HCT116 (cell line): ENCODE measurements around the gene CYP2U1. TPM values are rescaled to one million over a fixed set of nuclear protein-coding genes. Genes with fewer than 3 reads are reported as not detected.
"Not testable (repeated sequence)": the region's sequence is repeated elsewhere in the genome, so short reads cannot be mapped to it uniquely, and the experiment has no call there.

Source experiments
- ATAC-seq: fragments of 200-7000 bp; cut with Tn5 transposase; 2 replicates; pipeline ENCODE4 v1.9.1; 2020; ENCODE audit warnings: mild to moderate bottlenecking, moderate library complexity
- BruUV-seq: library from RNA; stranded (reverse); fragments of 400-500 nt; replicated peaks from 2 replicates; lab custom pipeline; 2021; lab: Mats Ljungman, UMichigan
- CTCF ChIA-PET: fragments of 300-600 bp; sonication (Branson Sonifier 250); formaldehyde crosslinking; loops from one replicate; lab custom pipeline; 2021; ENCODE audit warnings: antibody characterized with exemption; lab: Charles Lee
- POLR2A ChIA-PET: fragments of 300-600, 350-600 bp; sonication (Branson Sonifier 250); formaldehyde crosslinking; loops from one replicate; lab custom pipeline; 2021; ENCODE audit warnings: antibody characterized with exemption; lab: Charles Lee
- RAD21 ChIA-PET, 2 experiments: fragments of 300-600 bp; sonication (Branson Sonifier 250); formaldehyde crosslinking; loops; one replicate each; lab custom pipeline; 2023; ENCODE audit warnings: low total read pairs in 2 of 2; ENCODE audit not compliant: uncharacterized antibody in 2 of 2, unreplicated experiment in 2 of 2, low non-redundant PET in 1 of 2; lab: Charles Lee
- DNase-seq: peaks from one replicate; pipeline ENCODE4 v3.0.0-alpha.2; 2010; ENCODE audit warnings: low read depth, low spot score
- H2AFZ ChIP-seq: fragments of 200-600 bp; shearing (Covaris generic), sonication (generic); 2 replicates; pipeline ENCODE4 v1.6.1; 2017; ENCODE audit warnings: low read depth, mixed run types, mixed read lengths, antibody characterized with exemption, low read length; ENCODE audit not compliant: poor library complexity, severe bottlenecking
- H3K27ac ChIP-seq: 2 replicates; pipeline ENCODE4 v1.5.1; 2012; ENCODE audit warnings: low read depth, low read length
- H3K27me3 ChIP-seq: fragments of 200-600 bp; sonication (generic); 2 replicates; pipeline ENCODE4 v1.6.1; 2016; ENCODE audit warnings: mixed run types, low read length, mixed read lengths; ENCODE audit not compliant: insufficient read depth
- H3K36me3 ChIP-seq, 2 experiments: fragments of 200-500 bp in 1 of 2; fragments of 200-600 bp in 1 of 2; sonication (Bioruptor generic) in 1 of 2; sonication (generic) in 1 of 2; 2 replicates each; pipeline versions ENCODE4 v1.5.1 to v1.6.1; 2014 to 2016; ENCODE audit warnings: low read length in 2 of 2, inconsistent platforms in 1 of 2, mixed read lengths in 1 of 2, mixed run types in 1 of 2; ENCODE audit not compliant: insufficient read depth in 2 of 2, control insufficient read depth in 1 of 2
- H3K4me1 ChIP-seq, 2 experiments: fragments of 200-600 bp in 1 of 2; sonication (generic) in 1 of 2; 2 replicates each; pipeline versions ENCODE4 v1.5.1 to v1.6.1; 2012 to 2017; ENCODE audit warnings: low read length in 2 of 2, inconsistent platforms in 1 of 2, mild to moderate bottlenecking in 1 of 2, mixed read lengths in 1 of 2, mixed run types in 1 of 2, moderate library complexity in 1 of 2; ENCODE audit not compliant: insufficient read depth in 2 of 2, control insufficient read depth in 1 of 2
- H3K4me2 ChIP-seq: fragments of 200-600 bp; sonication (generic); 2 replicates; pipeline ENCODE4 v1.6.1; 2017; ENCODE audit warnings: mixed run types, low read length, mixed read lengths
- H3K4me3 ChIP-seq, 2 experiments: fragments of 200-600 bp in 1 of 2; sonication (generic) in 1 of 2; replicated peaks in 1 of 2; 2 replicates each; pipeline ENCODE4 v1.5.1; 2011 to 2016; ENCODE audit warnings: low read length in 2 of 2, control low read depth in 1 of 2, low read depth in 1 of 2, mild to moderate bottlenecking in 1 of 2, mixed read lengths in 1 of 2, mixed run types in 1 of 2
- H3K79me2 ChIP-seq: fragments of 200-600 bp; sonication (generic); 2 replicates; pipeline ENCODE4 v1.6.1; 2017; ENCODE audit warnings: mild to moderate bottlenecking, mixed run types, low read length, moderate library complexity, mixed read lengths; ENCODE audit not compliant: insufficient read depth
- H3K9ac ChIP-seq: fragments of 200-600 bp; sonication (generic); 2 replicates; pipeline ENCODE4 v1.6.1; 2016; ENCODE audit warnings: low read length, mixed read lengths
- H3K9me2 ChIP-seq: fragments of 200-600 bp; sonication (generic), shearing (Covaris generic); 2 replicates; pipeline ENCODE4 v1.6.1; 2017; ENCODE audit warnings: mixed run types, mild to moderate bottlenecking, moderate library complexity; ENCODE audit not compliant: insufficient read depth
- H3K9me3 ChIP-seq, 2 experiments: fragments of 200-500 bp in 1 of 2; fragments of 200-600 bp in 1 of 2; sonication (Bioruptor generic) in 1 of 2; sonication (generic) in 1 of 2; 2 replicates each; pipeline ENCODE4 v1.6.1; 2014 to 2017; ENCODE audit warnings: low read length in 2 of 2, mixed read lengths in 2 of 2, inconsistent platforms in 1 of 2, low read depth in 1 of 2, mild to moderate bottlenecking in 1 of 2, mixed run types in 1 of 2, moderate library complexity in 1 of 2; ENCODE audit not compliant: control insufficient read depth in 1 of 2, insufficient read depth in 1 of 2
- H4K20me1 ChIP-seq: fragments of 200-600 bp; sonication (generic), shearing (Covaris generic); 2 replicates; pipeline ENCODE4 v1.6.1; 2017; ENCODE audit warnings: mixed run types, mild to moderate bottlenecking, moderate library complexity; ENCODE audit not compliant: insufficient read depth
- CBX3 ChIP-seq: IDR thresholded peaks from 2 replicates; pipeline ENCODE4 v1.6.1; 2012; ENCODE audit warnings: low read depth
- ELF1 ChIP-seq: IDR thresholded peaks from 2 replicates; pipeline ENCODE4 v1.6.1; 2012; ENCODE audit warnings: low read depth, borderline replicate concordance
- POLR2AphosphoS5 ChIP-seq: IDR thresholded peaks from 2 replicates; pipeline ENCODE4 v1.6.1; 2011; ENCODE audit warnings: mild to moderate bottlenecking, low read depth, low read length, moderate library complexity
- intact Hi-C: fragments of 100-400 bp; cut with micrococcal nuclease; formaldehyde crosslinking; loops from 2 replicates; pipeline ENCODE4 v1.10.0; 2022
- total RNA-seq: library from RNA; stranded (reverse); gene quantifications from one replicate; pipeline ENCODE4 v1.2.1, GENCODE V29; 2021; ENCODE audit not compliant: unreplicated experiment
- TF ChIP-seq, protein P1 (sequence below): IDR thresholded peaks from 2 replicates; pipeline ENCODE4 v1.6.1; 2011; ENCODE audit warnings: mild to moderate bottlenecking, low read length, moderate library complexity; ENCODE audit not compliant: insufficient replicate concordance; ENCODE audit errors: extremely low read depth

Gene CYP2U1
- total RNA-seq, 1 experiment from 2014 or later: 4.0 TPM

DNA sequence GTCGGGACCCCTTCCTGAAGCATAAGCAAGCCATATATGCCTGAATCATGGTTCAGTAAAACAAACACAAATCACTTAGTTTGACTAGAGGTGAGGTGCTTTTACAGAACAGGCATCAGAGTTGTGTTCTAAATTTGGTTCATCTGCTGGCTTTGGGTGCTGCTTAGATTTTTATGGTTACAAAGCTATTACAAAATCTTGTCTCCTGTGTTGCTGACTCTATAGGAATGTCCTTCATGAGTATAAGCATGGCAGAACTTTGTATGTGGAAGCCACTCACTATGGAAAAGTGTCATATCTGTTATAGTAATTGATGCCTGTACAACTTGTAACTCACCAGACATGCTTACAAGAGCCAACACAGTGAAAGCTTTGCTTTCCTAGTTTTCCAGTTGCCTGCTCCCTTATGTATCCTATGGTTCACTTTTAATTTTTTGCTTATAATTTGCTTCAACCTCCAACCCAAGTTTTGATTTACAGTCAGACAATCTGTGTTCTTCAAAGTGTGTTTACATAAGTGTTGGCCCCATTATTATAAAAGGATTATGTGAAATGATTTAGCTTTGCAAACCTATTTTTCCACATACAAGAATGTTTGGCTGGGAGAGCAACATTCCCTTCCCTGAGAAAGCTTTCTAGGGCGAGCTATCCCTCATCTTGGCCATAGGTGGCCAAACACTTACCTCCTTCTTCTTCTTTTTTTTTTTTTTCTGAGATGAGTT, 30.0 kb upstream of the CYP2U1 start:
- no peaks in the 10 kb centered on the region for H3K27me3 ChIP-seq
- no TSS peak for BruUV-seq
- peaks cover 12 to 19% of the 10 kb centered on the region in 2 experiments for H3K4me1 ChIP-seq
- H3K9ac ChIP-seq: no peak overlapping the region
- no peaks in the 10 kb centered on the region for H3K9me3 ChIP-seq
- CTCF ChIA-PET: interaction anchor here (0.8 kb wide), 1 partner anchor 12 kb away, joined by 3 read pairs; no protein-coding TSS in a partner anchor
- POLR2A ChIA-PET: no interaction called here
- no peaks in the 10 kb centered on the region for H4K20me1 ChIP-seq
- intact Hi-C loops: no loop called here
- H3K9me2 ChIP-seq: no peaks in the 10 kb centered on the region
- DNase-seq: no peak
- no peak overlapping the region for H3K4me3 ChIP-seq
- H3K79me2 ChIP-seq: peaks cover 13% of the 10 kb centered on the region; the same call in 1 of the 2 replicates
- TF ChIP-seq, protein P1, sequence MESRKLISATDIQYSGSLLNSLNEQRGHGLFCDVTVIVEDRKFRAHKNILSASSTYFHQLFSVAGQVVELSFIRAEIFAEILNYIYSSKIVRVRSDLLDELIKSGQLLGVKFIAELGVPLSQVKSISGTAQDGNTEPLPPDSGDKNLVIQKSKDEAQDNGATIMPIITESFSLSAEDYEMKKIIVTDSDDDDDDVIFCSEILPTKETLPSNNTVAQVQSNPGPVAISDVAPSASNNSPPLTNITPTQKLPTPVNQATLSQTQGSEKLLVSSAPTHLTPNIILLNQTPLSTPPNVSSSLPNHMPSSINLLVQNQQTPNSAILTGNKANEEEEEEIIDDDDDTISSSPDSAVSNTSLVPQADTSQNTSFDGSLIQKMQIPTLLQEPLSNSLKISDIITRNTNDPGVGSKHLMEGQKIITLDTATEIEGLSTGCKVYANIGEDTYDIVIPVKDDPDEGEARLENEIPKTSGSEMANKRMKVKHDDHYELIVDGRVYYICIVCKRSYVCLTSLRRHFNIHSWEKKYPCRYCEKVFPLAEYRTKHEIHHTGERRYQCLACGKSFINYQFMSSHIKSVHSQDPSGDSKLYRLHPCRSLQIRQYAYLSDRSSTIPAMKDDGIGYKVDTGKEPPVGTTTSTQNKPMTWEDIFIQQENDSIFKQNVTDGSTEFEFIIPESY: no peak
- TF ChIP-seq POLR2AphosphoS5: no peak
- no peak for TF ChIP-seq CBX3
- H3K36me3 ChIP-seq: no peaks in the 10 kb centered on the region; a peak in 1 of 4 replicates
- no peak for ATAC-seq
- no peak overlapping the region for H3K4me2 ChIP-seq
- no peak overlapping the region for H2AFZ ChIP-seq
- H3K27ac ChIP-seq: no peak overlapping the region
- RAD21 ChIA-PET: no interaction called here

DNA sequence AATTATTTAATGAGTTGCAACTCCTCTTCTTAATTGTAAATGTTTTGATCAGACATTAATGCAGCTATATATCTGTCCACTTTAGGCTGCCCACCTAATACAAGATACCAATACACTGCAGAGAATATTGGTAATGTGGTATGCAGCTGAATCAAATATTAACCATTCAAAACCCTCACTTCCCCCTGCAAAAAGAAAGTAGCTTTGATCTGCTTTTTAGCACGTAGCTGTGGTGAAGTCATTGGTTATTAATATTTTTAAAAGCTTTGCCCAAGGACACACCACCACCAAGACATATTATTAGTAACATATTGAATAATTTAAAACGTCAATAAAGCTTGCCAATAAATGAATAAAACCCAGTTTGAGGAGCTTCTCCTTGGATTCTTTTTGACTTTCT, 28.6 kb upstream of the CYP2U1 start:
- Histone ChIP-seq H3K4me1 (peaks cover 4 to 6% of the 10 kb centered on the region in 2 experiments; a peak in 2 of 4 replicates), H3K79me2 (0 out of 2 replicates have a peak, but pooled peaks cover 3% of the 10 kb centered on the region), H2AFZ (no peak overlapping the region), H3K27ac (no peak overlapping the region), H3K4me3 (no peak overlapping the region), H3K4me2 (no peak overlapping the region), H3K9me2 (no peaks in the 10 kb centered on the region), H4K20me1 (no peaks in the 10 kb centered on the region), H3K27me3 (no peaks in the 10 kb centered on the region), H3K9ac (no peak overlapping the region), H3K36me3 (no peaks in the 10 kb centered on the region; a peak in 1 of 4 replicates), H3K9me3 (no peaks in the 10 kb centered on the region)
- ChIA-PET CTCF (interaction anchor here (0.8 to 1.0 kb wide), 2 partner anchors 9 to 10 kb away, joined by 3 read pairs; no protein-coding TSS in a partner anchor), RAD21 (no interaction called here), POLR2A (no interaction called here)
- ATAC-seq (no peak), DNase-seq (no peak)
- no TSS peak for BruUV-seq
- TF ChIP-seq, protein P1: no peak
- TF ChIP-seq ELF1: no peak
- intact Hi-C loops: no loop called here

DNA sequence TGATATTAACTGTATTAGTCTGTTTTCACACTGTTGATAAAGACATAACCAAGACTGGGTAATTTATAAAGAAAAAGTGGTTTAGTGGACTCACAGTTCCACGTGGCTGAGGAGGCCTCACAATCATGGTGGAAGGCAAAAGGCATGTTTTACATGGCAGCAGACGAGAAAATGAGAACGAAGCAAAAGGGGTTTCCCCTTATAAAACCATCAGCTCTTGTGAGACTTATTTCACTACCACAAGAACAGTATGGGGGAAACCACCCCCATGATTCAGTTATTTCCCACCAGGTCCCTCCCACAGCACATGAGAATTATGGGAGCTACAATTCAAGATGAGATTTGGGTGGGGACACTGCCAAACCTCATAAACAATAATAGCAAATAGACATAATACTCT, 26.3 kb upstream of the CYP2U1 start:
- ATAC-seq, H3K9ac ChIP-seq, POLR2A ChIA-PET, H3K4me1 ChIP-seq, H3K9me2 ChIP-seq, DNase-seq, H3K36me3 ChIP-seq, H3K27me3 ChIP-seq, intact Hi-C loops, BruUV-seq, H4K20me1 ChIP-seq, H3K27ac ChIP-seq, CTCF ChIA-PET, RAD21 ChIA-PET, H3K79me2 ChIP-seq, H3K9me3 ChIP-seq, H3K4me3 ChIP-seq, H3K4me2 ChIP-seq, H2AFZ ChIP-seq: not testable (repeated sequence)
